Psoas muscle (tissue), 8 donors: ENCODE measurements around the gene FBXL7. TPM values are rescaled to one million over a fixed set of nuclear protein-coding genes. Genes with fewer than 3 reads are reported as not detected.

Experiments used
- ATAC-seq, 4 donors: fragments of 200-7000 bp; cut with Tn5 transposase; one replicate each; pipeline ENCODE4 v1.9.1; 2020; ENCODE audit warnings: moderate library complexity in 3 of 4, mild to moderate bottlenecking in 2 of 4
- DNase-seq, 2 donors: peaks; one replicate each; pipeline ENCODE4 v3.0.0-alpha.2; 2020
- H3K27ac ChIP-seq: fragments of 200-600 bp; one replicate; pipeline ENCODE4 v1.8.0; 2022
- H3K27me3 ChIP-seq, 3 donors: fragments of 200-600 bp in 1 of 3; one replicate each; pipeline versions ENCODE4 v1.6.1 to v1.8.0; 2013 to 2022; ENCODE audit warnings: low read length in 2 of 3, mild to moderate bottlenecking in 2 of 3, moderate library complexity in 1 of 3; ENCODE audit not compliant: insufficient read depth in 3 of 3
- H3K36me3 ChIP-seq, 2 donors: fragments of 200-600 bp in 1 of 2; one replicate each; pipeline versions ENCODE4 v1.6.1 to v1.8.0; 2013 to 2022; ENCODE audit warnings: low read depth in 1 of 2, mild to moderate bottlenecking in 1 of 2, moderate library complexity in 1 of 2; ENCODE audit not compliant: insufficient read depth in 1 of 2
- H3K4me1 ChIP-seq: fragments of 200-600 bp; one replicate; pipeline ENCODE4 v1.8.0; 2022
- H3K4me3 ChIP-seq: fragments of 200-600 bp; one replicate; pipeline ENCODE4 v1.8.0; 2022; ENCODE audit warnings: mild to moderate bottlenecking
- H3K9me3 ChIP-seq: fragments of 200-600 bp; one replicate; pipeline ENCODE4 v1.8.0; 2022
- WGBS, 3 donors: extraction: QIAGEN DNeasy Blood & Tissue Kit; methylation state at CpG; one replicate each; pipeline versions ENCODE4 v1.1.6 to v1.1.7; 2013; 5-methylcytosine and 5-hydroxymethylcytosine counted together
- intact Hi-C, 2 donors: fragments of 100-400 bp; cut with DNase I; formaldehyde crosslinking; loops; one replicate each; pipeline versions ENCODE4 v1.11.0 to v1.14.2; 2022
- polyA plus RNA-seq, 3 donors: library from polyadenylated mRNA; stranded (reverse); fragments of 200-250 nt; gene quantifications; one replicate each; pipeline ENCODE4 v1.2.3, GENCODE V29; 2013
- total RNA-seq, 4 donors: library from RNA; stranded (reverse); fragmentation: NEBNext Ultra II Directional in 2 of 4; extraction: Animal tissue kit (Norgen Biotek cat#: 25700) in 2 of 4; gene quantifications; one replicate each; pipeline versions ENCODE4 v1.2.1 to v1.2.4, GENCODE V29; 2021 to 2023
- TF ChIP-seq, protein P1 (sequence below): fragments of 200-600 bp; IDR thresholded peaks from one replicate; pipeline ENCODE4 v1.8.0; 2022; ENCODE audit warnings: antibody characterized with exemption
- donor health status: healthy with polysubstance abuse.
- donor health status: DM: no; HTN: no; CAD: no; lungs with moderate emphysema.
- donor health status: Bipolar disorder and iron deficiency.
- donor health status: healthy.
- donor health status: DM: yes; HTN: yes; CAD: no.
- donor health status: DM: no; HTN: no; CAD: no.
- donor health status: DM: no; HTN: no; CAD: no.
- donor health status: DM: yes; HTN: yes; CAD: no.

Gene FBXL7
- total and polyA plus RNA-seq, 7 donors, result 1.6 to 7.5 (median 2.6) TPM

DNA sequence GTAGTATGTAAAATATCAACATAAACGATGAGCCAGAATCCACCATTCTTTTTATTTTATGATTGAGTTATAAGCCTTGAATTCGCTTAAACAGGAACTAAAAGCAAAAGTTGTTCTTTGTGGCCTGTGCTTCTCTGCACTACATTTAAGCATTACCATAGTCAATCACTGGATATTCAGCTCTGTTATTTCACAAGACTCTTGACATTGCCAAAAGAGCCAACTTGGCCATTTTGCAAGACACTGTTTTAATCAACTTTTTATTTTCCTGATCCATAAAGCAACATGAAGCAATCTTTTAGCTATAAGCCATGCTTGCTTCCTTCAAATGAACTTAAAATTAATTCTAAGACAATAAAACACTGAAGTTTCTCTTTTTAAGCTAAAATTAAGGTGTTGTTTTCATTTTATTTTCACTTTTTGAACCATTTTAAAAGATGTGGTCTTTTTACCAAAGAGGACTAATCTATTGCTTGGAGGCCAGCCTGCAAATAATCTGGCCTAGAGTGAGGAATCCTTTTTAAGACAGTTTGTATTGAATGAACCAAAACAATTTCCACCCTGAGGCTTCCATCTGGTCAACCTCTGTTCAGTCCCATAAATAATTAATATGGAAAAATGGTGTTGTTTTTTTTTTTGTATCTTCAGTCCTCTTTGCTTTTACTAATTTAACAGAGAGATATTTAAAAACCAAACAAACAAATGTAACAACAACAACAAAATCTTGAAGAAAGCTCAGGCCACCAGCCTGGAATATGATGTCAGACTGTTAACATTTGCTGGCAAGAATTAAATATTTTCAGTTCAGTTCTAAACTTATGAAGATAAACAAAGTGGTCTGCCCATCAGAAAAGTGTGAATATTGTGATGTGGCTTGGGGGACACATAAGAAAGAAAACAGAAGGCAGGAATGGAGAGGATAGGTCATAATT is 405.2 kb downstream of the FBXL7 start:
- Histone ChIP-seq H3K27ac (no peak overlapping the region), H3K9me3 (no peaks in the 10 kb centered on the region), H3K36me3 (no peaks in the 10 kb centered on the region), H3K4me3 (no peak overlapping the region), H3K4me1 (no peaks in the 10 kb centered on the region), H3K27me3 (no peaks in the 10 kb centered on the region)
- TF ChIP-seq, protein P1, sequence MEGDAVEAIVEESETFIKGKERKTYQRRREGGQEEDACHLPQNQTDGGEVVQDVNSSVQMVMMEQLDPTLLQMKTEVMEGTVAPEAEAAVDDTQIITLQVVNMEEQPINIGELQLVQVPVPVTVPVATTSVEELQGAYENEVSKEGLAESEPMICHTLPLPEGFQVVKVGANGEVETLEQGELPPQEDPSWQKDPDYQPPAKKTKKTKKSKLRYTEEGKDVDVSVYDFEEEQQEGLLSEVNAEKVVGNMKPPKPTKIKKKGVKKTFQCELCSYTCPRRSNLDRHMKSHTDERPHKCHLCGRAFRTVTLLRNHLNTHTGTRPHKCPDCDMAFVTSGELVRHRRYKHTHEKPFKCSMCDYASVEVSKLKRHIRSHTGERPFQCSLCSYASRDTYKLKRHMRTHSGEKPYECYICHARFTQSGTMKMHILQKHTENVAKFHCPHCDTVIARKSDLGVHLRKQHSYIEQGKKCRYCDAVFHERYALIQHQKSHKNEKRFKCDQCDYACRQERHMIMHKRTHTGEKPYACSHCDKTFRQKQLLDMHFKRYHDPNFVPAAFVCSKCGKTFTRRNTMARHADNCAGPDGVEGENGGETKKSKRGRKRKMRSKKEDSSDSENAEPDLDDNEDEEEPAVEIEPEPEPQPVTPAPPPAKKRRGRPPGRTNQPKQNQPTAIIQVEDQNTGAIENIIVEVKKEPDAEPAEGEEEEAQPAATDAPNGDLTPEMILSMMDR, result no peak
- no peak for DNase-seq
- intact Hi-C loops, result no loop called here
- no peak for ATAC-seq
- WGBS, 3 donors, result 78 to 94% (median 89%) methylated on average over 2 of the region's 2 CpGs

DNA sequence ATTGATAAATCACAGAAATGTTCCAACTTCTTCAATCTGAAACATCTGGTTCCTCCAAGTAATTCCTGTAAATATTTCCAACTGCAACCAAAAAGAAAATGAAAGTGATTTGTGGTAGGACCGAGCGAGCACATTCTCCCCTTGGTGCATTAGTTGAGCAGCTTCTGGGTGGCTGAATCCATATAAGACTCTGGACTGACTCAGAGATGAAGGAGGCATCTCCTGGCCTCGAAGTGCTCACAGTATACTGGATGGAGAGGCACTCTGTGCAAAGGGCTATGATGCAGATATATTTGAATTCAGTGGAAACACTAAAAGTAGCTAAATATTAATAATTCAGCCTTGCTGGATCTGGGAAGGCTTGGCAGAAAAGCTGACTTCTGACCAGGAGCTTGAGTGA is 414.7 kb downstream of the FBXL7 start:
- H3K27me3 ChIP-seq, result no peaks in the 10 kb centered on the region
- H3K9me3 ChIP-seq, result no peaks in the 10 kb centered on the region
- no peak overlapping the region for H3K27ac ChIP-seq
- H3K4me3 ChIP-seq, result peak overlapping the region; percentile 25
- H3K4me1 ChIP-seq, result no peaks in the 10 kb centered on the region
- 71 to 74% (median 72%) methylated on average over 3 of the region's 3 CpGs for WGBS, 3 donors
- DNase-seq (no peak), ATAC-seq (no peak)
- intact Hi-C loops, result no loop called here
- TF ChIP-seq, protein P1, result no peak
- no peaks in the 10 kb centered on the region for H3K36me3 ChIP-seq

- TF ChIP-seq, protein P1, result no peak
- H3K4me3 ChIP-seq, result no peak overlapping the region
- no peaks in the 10 kb centered on the region for H3K9me3 ChIP-seq
- intact Hi-C loops, result no loop called here
- DNase-seq (no peak), ATAC-seq (no peak)
- H3K27ac ChIP-seq, result no peak overlapping the region
- H3K4me1 ChIP-seq, result no peaks in the 10 kb centered on the region
- H3K27me3 ChIP-seq, result no peaks in the 10 kb centered on the region
- WGBS, 3 donors, result 54 to 60% (median 55%) methylated on average over 3 of the region's 3 CpGs
- no peaks in the 10 kb centered on the region for H3K36me3 ChIP-seq
Measured at GRCh38 chr5:15926586-15926985, 426.6 kb downstream of the FBXL7 start.

GRCh38 chr5:15927710-15928380 is 427.9 kb downstream of the FBXL7 start:
- Histone ChIP-seq H3K36me3 (no peaks in the 10 kb centered on the region), H3K9me3 (no peaks in the 10 kb centered on the region), H3K27me3 (no peaks in the 10 kb centered on the region), H3K27ac (no peak overlapping the region), H3K4me3 (no peak overlapping the region), H3K4me1 (no peaks in the 10 kb centered on the region)
- TF ChIP-seq, protein P1, result no peak
- no peak for ATAC-seq
- intact Hi-C loops, result no loop called here
- DNase-seq, result no peak
- WGBS, 3 donors, result 98% methylated on average over 38 of the region's 38 CpGs
